GM23248 (cell line): ENCODE measurements around the gene NAPSA.
"Not testable (repeated sequence)": the region's sequence is repeated elsewhere in the genome, so short reads cannot be mapped to it uniquely, and the experiment has no call there.

Source experiments
- EZH2 ChIP-seq: fragments of 200-600 bp; sonication (generic); IDR thresholded peaks from 2 replicates; pipeline ENCODE4 v1.6.1; 2018; ENCODE audit warnings: antibody characterized with exemption, mild to moderate bottlenecking; ENCODE audit not compliant: insufficient read depth, poor library complexity, severe bottlenecking
- EZH2phosphoT487 ChIP-seq: fragments of 200-600 bp; sonication (generic); IDR thresholded peaks from 2 replicates; pipeline ENCODE4 v1.6.1; 2018; ENCODE audit warnings: antibody characterized with exemption, moderate library complexity, mild to moderate bottlenecking, low read depth; ENCODE audit not compliant: insufficient read depth

- not testable (repeated sequence) for TF ChIP-seq EZH2phosphoT487, EZH2
Observed at GRCh38 chr19:50337031-50337430, 28.4 kb downstream of the NAPSA start.
